Loucy (cell line): ENCODE data around the gene LIMK2.

Source experiments
- CTCF ChIP-seq: fragments of 200-600 bp; sonication (generic); conservative IDR thresholded peaks from 2 replicates; pipeline ENCODE4 v1.5.1; 2014; ENCODE audit warnings: mild to moderate bottlenecking, antibody characterized with exemption, low read length
- EZH2phosphoT487 ChIP-seq: fragments of 200-600 bp; IDR thresholded peaks from 2 replicates; pipeline ENCODE4 v1.6.1; 2018; ENCODE audit warnings: antibody characterized with exemption, mild to moderate bottlenecking, moderate library complexity, borderline replicate concordance

- no peak for TF ChIP-seq CTCF
- no peak for TF ChIP-seq EZH2phosphoT487
Measured at GRCh38 chr22:31262312-31263133, 50.4 kb downstream of the LIMK2 start.
